HCEC 1CT (cell line): ENCODE data around the gene SNX9.
A peak's percentile ranks its signal among the peaks of the same experiment; 100 is the strongest.
"Not testable (repeated sequence)": the region's sequence is repeated elsewhere in the genome, so short reads cannot be mapped to it uniquely, and the experiment has no call there.

ENCODE experiments used
- DNase-seq: peaks from one replicate; pipeline ENCODE4 v3.0.0-alpha.2; 2017

Gene SNX9

GRCh38 chr6:157959451-157960227 lies 136.6 kb downstream of the SNX9 start:
- no peak for DNase-seq

DNA sequence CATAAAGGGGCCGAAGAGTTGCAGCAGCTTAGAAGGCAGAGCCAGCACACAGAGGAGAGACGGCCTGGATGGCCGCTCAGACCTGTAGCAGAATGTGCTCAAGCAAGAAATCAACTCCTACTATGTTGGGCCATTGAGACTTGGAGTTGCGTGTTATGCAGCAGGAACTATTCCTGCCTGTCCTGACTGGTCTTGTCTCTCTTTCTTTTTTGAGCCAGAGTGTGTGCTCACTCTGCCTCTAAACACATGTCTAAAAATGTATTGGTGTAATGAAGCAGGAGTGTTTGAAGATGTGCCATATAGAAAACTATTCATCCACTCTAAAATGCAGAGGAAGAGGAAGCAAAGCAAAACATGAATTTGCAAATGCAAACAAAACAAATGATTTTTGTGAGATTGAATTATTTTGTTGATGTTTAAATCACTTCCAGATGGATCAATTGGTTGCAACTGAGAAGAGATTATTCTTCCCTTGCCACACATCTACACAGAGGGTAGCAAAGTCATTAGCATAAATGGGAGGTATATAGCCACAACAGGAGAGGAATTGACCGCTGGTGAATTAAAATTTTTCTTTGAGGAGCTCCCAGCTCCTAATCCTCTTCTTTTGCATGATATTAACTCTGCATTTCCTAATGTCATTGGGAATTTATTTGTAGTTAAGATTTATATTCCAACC lies 138.2 kb downstream of the SNX9 start:
- DNase-seq = no peak

DNA sequence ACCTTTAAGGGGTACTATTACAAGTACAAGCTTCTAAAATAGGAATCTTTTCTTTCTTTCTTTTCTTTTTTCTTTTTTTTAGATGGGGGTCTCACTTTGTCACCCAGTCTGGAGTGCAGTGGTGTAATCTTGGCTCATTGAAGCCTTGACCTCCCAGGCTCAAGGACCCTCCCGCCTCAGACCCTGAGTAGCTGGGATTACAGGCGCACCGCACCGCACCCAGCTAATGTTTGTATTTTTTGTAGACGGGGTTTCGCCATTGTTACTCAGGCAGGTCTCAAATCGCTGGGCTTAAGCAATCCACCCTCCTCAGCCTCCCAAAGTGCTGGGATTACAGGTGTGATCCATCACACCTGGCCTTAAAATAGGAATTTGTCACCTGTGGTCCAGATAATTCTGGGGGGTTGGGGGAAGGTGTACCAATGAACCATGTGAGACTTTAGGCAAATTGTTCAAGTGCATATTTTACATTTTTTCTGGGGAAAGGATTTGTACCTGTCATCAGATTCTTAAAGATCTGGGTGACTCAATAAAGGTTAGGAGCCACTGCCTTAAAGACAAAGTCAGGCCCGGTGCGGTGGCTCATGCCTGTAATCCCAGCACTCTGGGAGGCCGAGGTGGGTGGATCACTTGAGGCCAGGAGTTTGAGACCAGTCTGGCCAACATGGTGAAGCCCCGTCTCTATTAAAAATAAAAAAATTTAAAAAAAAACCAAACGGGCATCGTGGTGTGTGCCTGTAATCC lies 139.0 kb downstream of the SNX9 start:
- no peak for DNase-seq

DNA sequence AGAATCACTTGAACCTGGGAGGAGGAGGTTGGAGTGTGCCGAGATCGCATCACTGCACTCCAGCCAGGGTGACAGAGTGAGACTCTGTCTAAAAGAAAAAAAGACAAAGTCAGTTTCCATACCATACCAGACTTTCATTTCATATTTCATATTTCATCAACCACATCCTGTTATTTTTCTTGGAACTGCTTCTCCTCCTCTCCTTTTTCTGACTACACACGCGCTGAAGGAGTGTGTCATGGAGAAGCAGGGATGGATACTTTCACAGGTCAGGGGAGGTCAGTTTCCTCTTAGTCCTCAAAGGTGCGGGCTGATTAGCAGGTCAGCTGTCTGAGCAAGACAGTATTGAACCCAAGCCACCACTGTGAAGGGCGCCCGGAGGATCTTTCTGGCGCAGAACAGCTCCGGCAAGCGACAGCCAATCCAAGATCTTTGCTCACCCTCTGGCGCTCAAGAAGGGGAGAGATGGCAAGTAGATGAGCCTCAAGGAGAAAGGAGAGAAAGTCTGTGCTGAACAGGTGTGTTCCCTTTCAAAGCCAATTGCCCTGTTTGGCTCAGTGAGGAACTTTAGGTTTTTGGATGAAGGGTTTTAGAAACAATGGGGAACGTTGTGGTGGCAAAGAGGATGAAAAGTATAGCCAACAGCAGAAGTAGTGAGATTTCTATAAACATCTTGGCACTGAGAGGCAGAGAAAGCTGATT lies 139.7 kb downstream of the SNX9 start:
- DNase-seq = peak; percentile 77

DNA sequence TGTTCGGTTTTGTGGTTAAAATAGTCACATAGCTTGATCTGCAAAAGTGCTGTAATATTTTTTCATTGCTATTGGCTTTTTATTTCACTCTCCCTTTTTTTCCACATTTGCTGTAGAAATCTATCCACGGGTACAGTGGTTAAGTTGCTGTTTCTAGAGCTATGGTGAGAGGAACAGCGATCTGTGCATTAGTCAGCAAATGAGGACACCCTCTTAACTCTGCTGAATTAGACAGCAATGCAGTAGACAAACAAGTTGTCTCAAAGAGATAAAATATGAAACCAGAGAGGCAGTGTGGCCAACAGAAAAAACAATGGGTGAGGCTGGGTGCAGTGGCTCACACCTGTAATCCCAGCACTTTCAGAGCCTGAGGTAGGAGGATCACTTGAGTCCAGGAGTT lies 141.1 kb downstream of the SNX9 start:
- DNase-seq = no peak

- no peak for DNase-seq
Observed at GRCh38 chr6:157965387-157965786, 142.3 kb downstream of the SNX9 start.

DNA sequence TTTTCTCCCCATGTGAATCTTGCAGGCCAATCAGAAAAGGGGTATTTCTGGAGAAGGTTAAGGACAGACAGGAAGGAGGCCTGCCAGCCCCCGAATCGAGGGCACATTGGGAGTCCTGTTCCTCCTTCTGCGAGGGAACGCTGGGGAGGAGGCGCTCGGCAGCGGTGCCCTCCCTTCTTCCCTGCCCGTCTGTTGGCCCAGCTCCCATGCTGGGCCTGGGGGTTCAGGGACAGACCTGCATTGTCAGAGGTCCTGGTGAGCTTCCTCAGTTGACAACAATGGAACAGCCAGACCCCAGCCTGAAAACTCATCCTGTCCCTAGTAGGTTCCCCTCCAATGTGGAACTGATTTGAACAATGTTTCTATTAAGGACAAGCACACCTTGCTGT lies 143.5 kb downstream of the SNX9 start:
- DNase-seq = no peak

DNA sequence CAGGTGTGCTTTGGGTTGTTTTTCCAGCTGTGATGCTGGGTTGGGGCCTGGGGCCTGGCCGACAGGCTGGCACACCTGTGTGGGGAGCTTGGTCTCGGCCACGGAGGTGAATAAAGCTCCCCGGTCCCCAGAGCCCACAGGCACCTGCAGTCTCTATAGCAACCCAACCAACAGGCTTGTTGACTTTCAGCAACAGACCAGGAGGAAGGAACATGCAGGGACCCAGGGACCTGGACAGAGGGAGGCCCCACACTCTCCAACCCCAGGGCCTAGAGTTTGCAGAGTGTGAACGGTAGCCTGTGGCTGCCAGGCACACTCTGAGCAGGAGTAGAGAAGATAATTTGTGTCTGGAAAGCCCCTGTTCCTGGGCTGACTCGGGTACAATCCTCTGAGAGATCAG lies 144.0 kb downstream of the SNX9 start:
- no peak for DNase-seq

- no peak for DNase-seq
Observed at GRCh38 chr6:157967486-157967885, 144.4 kb downstream of the SNX9 start.

DNA sequence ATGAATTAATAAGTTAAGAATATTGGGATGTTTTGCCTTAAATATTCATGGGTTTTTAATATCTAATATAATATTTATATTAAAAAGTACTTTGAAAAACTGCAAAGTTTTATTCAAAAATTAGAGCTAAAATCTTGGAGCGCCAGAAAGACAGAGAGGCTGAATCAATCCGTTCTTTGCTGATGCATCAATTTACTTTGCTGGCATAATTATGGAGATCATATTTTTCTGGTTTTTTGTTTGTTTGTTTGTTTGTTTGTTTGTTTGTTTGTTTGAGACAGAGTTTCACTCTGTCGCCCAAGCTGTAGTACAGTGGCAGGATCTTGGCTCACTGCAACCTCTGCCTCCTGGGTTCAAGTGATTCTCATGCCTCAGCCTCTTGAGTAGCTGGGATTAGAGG lies 149.1 kb downstream of the SNX9 start:
- DNase-seq = not testable (repeated sequence)

DNA sequence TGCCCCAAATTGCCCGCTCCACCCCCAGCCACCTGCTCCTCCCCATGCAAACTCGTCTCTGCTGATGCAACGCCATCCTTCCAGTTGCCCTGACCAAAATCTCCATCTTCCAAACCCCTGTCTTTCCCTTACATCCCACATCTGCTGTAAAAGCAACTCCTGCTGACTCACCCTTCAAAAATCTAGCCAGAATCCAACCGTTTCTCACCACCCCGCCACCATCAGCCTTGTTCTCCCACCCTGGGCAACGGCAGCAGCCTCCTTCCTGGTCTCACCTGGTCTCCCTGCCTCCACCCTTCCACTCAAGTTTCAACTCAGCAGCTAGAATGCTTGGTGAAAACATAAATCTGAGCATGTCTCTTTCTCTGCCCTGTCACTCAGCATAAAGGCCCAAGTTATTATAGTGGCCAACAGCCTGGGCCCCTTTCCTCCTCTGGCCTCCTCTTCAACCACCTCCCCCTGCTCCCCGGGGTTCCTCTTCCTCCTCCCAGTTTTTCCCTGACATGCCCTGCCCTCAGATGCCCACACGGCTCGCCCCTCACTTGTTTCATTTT lies 151.4 kb downstream of the SNX9 start:
- peak; percentile 68 for DNase-seq

DNA sequence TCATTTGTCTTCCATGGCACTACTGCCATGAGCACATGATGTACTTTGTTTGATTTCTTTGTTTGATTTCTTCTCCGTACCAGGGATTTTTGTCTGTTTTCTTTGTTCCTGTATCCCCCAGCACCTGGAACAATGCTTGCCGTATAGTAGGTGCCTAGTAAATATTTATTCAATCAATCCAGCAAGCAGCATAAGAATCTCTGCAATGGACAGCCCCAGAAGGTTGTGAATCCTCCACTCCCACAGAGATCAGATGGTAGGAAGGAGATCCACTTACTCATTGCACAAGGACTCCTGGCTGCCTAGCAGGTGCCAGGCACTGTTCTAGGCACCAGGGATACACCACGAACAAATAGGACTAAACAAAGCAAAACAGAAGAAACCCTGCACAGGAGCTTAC lies 151.9 kb downstream of the SNX9 start:
- no peak for DNase-seq

DNA sequence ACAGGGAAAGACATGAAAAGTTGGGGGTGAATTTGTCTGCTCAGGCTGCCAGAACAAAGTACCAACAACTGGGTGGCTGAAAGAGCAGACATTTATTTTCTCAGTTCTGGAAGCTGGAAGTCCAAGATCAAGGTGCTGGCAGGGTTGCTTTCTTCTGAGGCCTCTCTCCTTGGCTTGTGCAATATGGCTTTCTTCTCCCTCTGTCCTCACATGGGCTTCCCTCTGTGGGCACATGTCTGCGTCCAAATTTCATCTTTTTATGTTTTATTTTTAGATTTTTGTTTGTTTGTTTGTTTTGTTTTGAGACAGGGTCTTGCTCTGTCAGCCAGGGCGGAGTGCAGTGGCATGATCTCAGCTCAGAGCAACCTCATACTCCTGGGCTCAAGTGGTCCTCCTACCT lies 152.4 kb downstream of the SNX9 start:
- DNase-seq = no peak

DNA sequence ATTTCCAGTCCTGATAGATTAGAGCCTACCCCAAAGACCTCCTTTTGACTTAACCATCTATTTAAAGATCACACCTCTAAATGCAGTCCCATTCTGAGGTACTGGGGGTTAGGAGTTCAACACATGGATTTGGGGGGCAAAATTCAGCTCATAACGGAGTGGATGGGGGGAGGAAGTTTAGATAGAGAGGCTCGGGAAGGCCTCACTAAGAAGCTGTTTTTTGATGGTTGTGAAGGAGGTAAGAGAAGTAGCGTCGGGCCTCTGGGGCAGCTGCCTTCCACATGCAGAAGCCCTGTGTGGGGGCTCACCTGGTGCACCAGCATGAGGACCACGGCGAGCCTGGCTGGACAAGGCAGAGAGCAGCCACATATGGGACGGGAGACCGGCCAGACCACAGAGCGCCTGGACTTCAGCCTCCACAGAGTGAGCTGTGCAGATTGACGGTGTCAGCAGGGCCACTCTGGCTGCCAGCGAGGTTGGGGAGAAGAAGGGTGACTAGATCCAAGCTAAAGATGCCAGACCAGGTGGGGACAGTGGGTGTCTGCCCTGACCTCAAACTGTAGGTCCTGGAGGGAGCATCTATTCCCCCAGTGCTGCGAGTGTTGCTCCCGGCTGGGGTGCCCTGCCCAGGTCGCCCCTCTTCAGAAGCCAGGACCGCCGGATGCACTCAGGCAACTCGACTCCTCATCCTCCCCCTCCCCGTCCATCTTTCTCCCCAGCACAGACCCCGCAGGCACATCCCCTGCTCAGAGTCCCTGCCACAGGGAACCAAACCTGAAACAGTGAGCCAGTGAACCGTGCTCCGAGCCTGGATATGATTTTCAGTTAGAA lies 153.5 kb downstream of the SNX9 start:
- DNase-seq = no peak

DNA sequence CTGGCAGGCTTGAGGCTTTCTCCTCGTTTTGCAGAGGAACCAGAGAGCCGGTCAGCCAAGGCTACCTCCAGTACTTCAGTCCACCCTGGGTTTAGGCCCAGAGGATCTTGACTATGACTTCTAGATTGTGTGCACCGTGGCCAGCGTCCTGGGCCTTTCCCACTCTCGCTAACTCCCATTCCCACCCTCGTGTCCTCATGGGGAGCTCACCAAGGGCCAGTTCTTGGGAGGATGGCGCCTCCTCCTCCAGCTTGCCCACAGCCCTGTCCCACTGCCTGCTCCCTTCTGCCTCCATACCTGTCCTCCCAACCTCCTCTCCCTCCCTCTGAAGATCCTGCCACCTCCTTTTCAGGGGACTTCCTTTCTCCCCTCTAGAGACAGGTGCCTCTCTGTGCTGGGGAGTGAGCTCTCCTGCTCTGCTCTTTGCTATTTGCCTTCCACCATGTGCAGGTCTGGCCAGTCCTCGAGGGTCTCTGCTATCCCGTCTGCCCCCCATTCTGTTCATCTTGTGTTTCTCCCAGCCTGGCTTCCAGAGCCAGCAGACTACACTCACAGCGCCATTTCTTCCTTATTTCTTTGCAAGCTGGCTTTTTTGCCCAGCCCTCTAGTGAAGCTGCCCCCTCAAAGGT lies 154.2 kb downstream of the SNX9 start:
- no peak for DNase-seq

GRCh38 chr6:157978021-157978783 lies 155.2 kb downstream of the SNX9 start:
- no peak for DNase-seq

DNA sequence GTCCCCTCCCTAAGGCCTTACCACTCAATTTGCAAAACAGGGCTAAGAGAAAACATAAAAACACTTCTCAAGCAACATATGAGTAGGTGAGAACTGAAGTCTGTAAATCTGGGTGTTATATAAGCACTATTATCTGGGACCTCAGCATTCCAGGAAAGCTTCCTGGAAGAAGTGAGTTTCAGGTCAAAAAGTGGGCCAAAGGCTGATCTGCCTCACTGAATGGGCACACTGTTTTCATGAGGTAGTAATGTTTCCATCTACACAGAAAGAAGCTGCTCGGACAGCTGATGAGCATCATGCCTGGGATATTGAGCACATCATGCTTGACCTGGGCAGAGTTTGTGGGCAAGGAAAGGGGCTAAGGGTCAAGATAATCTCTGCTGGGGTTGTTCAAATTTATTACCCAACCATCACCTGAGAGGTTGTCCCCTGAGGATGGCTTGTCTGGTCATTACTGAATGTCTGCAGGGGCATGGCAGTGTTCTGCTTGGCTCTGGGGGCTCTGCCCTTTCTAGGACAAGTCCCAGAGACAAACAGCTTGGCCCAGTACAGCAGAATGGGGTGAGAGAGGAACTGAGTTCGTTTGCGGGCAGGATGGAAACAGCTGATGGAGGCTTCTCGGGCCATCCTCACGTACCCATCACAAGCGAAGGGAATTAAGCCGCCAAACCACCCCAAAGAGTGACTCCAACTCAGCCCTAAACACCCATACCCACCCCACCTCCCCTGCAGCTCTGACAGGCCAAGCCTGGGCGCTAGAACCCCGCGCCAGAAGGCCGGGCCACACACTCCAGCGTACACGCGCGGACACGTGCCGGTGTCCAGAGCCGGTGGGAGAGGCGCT lies 157.5 kb downstream of the SNX9 start:
- no peak for DNase-seq

DNA sequence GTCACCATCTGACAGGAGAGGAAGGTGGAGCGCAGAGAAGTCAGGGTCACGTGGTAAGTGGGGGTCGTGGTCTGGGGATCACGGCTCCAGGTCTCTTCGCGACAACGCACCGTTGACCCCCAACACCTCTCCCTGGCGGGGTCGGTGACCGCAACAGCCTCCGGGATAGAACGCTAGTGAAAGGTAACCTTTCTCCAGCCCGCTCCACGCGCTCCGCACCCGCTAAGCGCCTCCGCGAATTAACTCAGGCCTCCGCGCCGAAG lies 158.0 kb downstream of the SNX9 start:
- no peak for DNase-seq

DNA sequence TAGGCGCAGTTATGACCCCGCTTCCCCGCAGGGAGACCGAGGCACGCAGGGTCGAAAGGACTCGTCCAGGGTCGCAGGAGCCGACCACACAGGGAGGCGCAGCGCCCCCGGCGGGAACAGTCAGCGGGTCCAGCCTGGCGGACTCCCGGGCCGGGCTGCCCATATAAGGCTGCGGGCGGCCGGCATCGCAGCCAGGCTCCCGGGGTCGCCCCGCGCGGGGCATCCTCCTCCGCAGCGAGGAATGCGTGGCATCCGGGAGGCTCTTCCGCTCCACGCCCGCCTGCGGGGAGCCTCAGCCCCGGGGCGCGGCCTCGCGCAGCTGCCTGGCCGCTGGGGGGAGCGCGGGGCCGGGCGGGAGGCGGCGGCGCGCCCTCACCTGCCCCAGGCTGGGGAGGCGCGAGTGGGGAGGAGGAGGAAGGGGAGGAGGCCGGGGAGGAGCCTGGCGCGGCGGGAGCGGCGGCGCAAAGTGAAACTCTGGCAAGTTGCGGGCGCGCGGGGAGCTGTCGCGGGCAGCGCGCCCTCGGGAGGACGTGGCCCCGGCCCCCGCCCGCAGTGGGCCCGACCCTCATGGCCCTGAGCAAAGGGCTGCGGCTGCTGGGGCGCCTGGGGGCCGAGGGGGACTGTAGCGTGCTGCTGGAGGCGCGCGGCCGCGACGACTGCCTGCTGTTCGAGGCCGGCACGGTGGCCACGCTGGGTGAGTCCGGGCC lies 158.5 kb downstream of the SNX9 start, which contains the start of gene SYNJ2:
Gene SYNJ2, plus strand, starts transcription at position 469 of the 707 bp plus-strand sequence. Its CDS starts 99 bp downstream, at position 568.
- DNase-seq = peak; percentile 70
